HepG2 (cell line): Measurements from ENCODE around the gene SH3YL1. TPM values are rescaled to one million over a fixed set of nuclear protein-coding genes. Genes with fewer than 3 reads are reported as not detected.
A peak's percentile ranks its signal among the peaks of the same experiment; 100 is the strongest.

ENCODE experiments used
- ATAC-seq: fragments of 200-7000 bp; cut with Tn5 transposase; 3 replicates; pipeline ENCODE4 v1.9.1; 2020; ENCODE audit warnings: mild to moderate bottlenecking, moderate library complexity
- BruUV-seq: library from RNA; stranded (reverse); fragments of 400-500 nt; replicated peaks from 2 replicates; lab custom pipeline; 2021; lab: Mats Ljungman, UMichigan
- CTCF ChIA-PET: fragments of 300-600 bp; formaldehyde crosslinking; extraction: SDS; loops from one replicate; lab custom pipeline; 2021; ENCODE audit warnings: low total read pairs, inconsistent platforms, low intra/inter-chr PET ratio; lab: Yijun Ruan, JAX
- POLR2A ChIA-PET: fragments of 350-600 bp; sonication (Branson Sonifier 250); formaldehyde crosslinking; loops from one replicate; lab custom pipeline; 2020; ENCODE audit warnings: antibody characterized with exemption, inconsistent platforms; lab: Yijun Ruan, JAX
- DNase-seq: peaks from one replicate; pipeline ENCODE4 v3.0.0-alpha.2; 2015; ENCODE audit warnings: low spot score
- FAIRE-seq: peaks from 3 replicates; lab custom pipeline; 2011; peaks lifted over from hg19 to GRCh38; lab: Jason Lieb, UNC
- H2AFZ ChIP-seq: one replicate; pipeline ENCODE4 v1.6.1; 2011; ENCODE audit warnings: low read length, inconsistent platforms
- H3K27ac ChIP-seq: fragments of 300-600 bp; 3 replicates; pipeline ENCODE4 v1.8.0; 2011; ENCODE audit warnings: mixed run types, mild to moderate bottlenecking, mixed read lengths, low read length, inconsistent platforms; ENCODE audit not compliant: insufficient read depth; ENCODE audit errors: extremely low read length
- H3K27me3 ChIP-seq, 2 experiments: fragments of 200-600 bp in 1 of 2; 2 replicates in 1 of 2; 3 replicates in 1 of 2; pipeline versions ENCODE4 v1.6.0 to v1.8.0; 2011; ENCODE audit warnings: low read length in 2 of 2, mild to moderate bottlenecking in 2 of 2, moderate library complexity in 2 of 2, inconsistent platforms in 1 of 2; ENCODE audit not compliant: insufficient read depth in 2 of 2, control insufficient read depth in 1 of 2
- H3K36me3 ChIP-seq, 2 experiments: fragments of 200-600 bp in 1 of 2; replicated peaks in 1 of 2; 2 replicates in 1 of 2; 3 replicates in 1 of 2; pipeline versions ENCODE4 v1.5.1 to v1.8.0; 2011; ENCODE audit warnings: low read length in 2 of 2, inconsistent platforms in 1 of 2; ENCODE audit not compliant: insufficient read depth in 2 of 2, control insufficient read depth in 1 of 2
- H3K4me1 ChIP-seq: 2 replicates; pipeline ENCODE4 v1.5.1; 2012; ENCODE audit warnings: low read length, inconsistent platforms; ENCODE audit not compliant: insufficient read depth
- H3K4me2 ChIP-seq: 2 replicates; pipeline ENCODE4 v1.6.0; 2011; ENCODE audit warnings: low read depth, low read length, inconsistent platforms
- H3K4me3 ChIP-seq, 3 experiments: fragments of 200-600 bp in 1 of 3; sonication (generic), shearing (Covaris generic) in 1 of 3; replicated peaks in 1 of 3; 2 replicates each; pipeline ENCODE4 v1.5.1; 2011 to 2016; ENCODE audit warnings: low read length in 3 of 3, inconsistent platforms in 2 of 3, low read depth in 2 of 3, mild to moderate bottlenecking in 2 of 3, control low read depth in 1 of 3, mixed read lengths in 1 of 3; ENCODE audit not compliant: insufficient read depth in 1 of 3
- H3K79me2 ChIP-seq: one replicate; pipeline ENCODE4 v1.6.1; 2011; ENCODE audit warnings: low read length, inconsistent platforms; ENCODE audit not compliant: insufficient read depth
- H3K9ac ChIP-seq: 2 replicates; pipeline ENCODE4 v1.6.0; 2011; ENCODE audit warnings: mild to moderate bottlenecking, low read depth, low read length, inconsistent platforms; ENCODE audit not compliant: insufficient read depth
- H3K9me3 ChIP-seq: 2 replicates; pipeline ENCODE4 v1.5.1; 2012; ENCODE audit warnings: mild to moderate bottlenecking, low read length
- H4K20me1 ChIP-seq: 2 replicates; pipeline ENCODE4 v1.6.0; 2011; ENCODE audit warnings: inconsistent platforms, mild to moderate bottlenecking, low read length, moderate library complexity; ENCODE audit not compliant: insufficient read depth
- ELF4 ChIP-seq: sonication (generic); formaldehyde crosslinking; IDR thresholded peaks from 2 replicates; pipeline ENCODE4 v1.5.0; 2020; ENCODE audit warnings: missing genetic modification reagents, mild to moderate bottlenecking, moderate library complexity, borderline replicate concordance
- GATA4 ChIP-seq: sonication (generic); IDR thresholded peaks from 2 replicates; pipeline ENCODE4 v1.6.1; 2016; ENCODE audit warnings: antibody characterized with exemption, low read depth, borderline replicate concordance
- GLI4 ChIP-seq: sonication (generic); formaldehyde crosslinking; IDR thresholded peaks from 2 replicates; pipeline ENCODE4 v1.5.1; 2020; ENCODE audit warnings: missing genetic modification reagents, mild to moderate bottlenecking, moderate library complexity, borderline replicate concordance
- HMGXB4 ChIP-seq, 2 experiments: sonication (generic) in 1 of 2; formaldehyde crosslinking in 1 of 2; IDR thresholded peaks; 2 replicates each; pipeline versions ENCODE4 v1.4.0 to v1.6.1; 2018 to 2020; ENCODE audit warnings: missing genetic modification reagents in 2 of 2, borderline replicate concordance in 1 of 2, low read depth in 1 of 2, mild to moderate bottlenecking in 1 of 2, missing biosample characterization in 1 of 2
- HNRNPH1 ChIP-seq: fragments of 200-400 bp; formaldehyde crosslinking; optimal IDR thresholded peaks from 2 replicates; pipeline ENCODE3; 2017; ENCODE audit warnings: mild to moderate bottlenecking, low read depth, low read length
- JUNB ChIP-seq: sonication (generic); formaldehyde crosslinking; IDR thresholded peaks from 2 replicates; pipeline ENCODE4 v1.8.0; 2022; ENCODE audit warnings: missing genetic modification reagents, mild to moderate bottlenecking, borderline replicate concordance
- MEIS2 ChIP-seq: sonication (generic); formaldehyde crosslinking; IDR thresholded peaks from 2 replicates; pipeline ENCODE4 v1.9.0; 2021; ENCODE audit warnings: mild to moderate bottlenecking, missing genetic modification reagents
- ONECUT2 ChIP-seq: sonication (generic); formaldehyde crosslinking; IDR thresholded peaks from 2 replicates; pipeline ENCODE4 v1.4.0; 2020; ENCODE audit warnings: missing genetic modification reagents
- PCBP2 ChIP-seq: fragments of 200-400 bp; formaldehyde crosslinking; optimal IDR thresholded peaks from 2 replicates; pipeline ENCODE3; 2018; ENCODE audit warnings: low read length, low read depth; ENCODE audit not compliant: poor library complexity, severe bottlenecking
- RCOR2 ChIP-seq: IDR thresholded peaks from 2 replicates; pipeline ENCODE4 v1.6.1; 2016; ENCODE audit warnings: missing biosample characterization, missing genetic modification reagents
- SP5 ChIP-seq: IDR thresholded peaks from 2 replicates; pipeline ENCODE4 v1.6.1; 2016; ENCODE audit warnings: low read depth, borderline replicate concordance
- STAG1 ChIP-seq: sonication (generic); formaldehyde crosslinking; IDR thresholded peaks from 2 replicates; pipeline ENCODE4 v1.4.0; 2020; ENCODE audit warnings: missing genetic modification reagents
- YEATS2 ChIP-seq: sonication (generic); formaldehyde crosslinking; IDR thresholded peaks from 2 replicates; pipeline ENCODE4 v1.4.0; 2020; ENCODE audit warnings: missing genetic modification reagents, borderline replicate concordance
- ZBTB1 ChIP-seq: sonication (generic); formaldehyde crosslinking; IDR thresholded peaks from 2 replicates; pipeline ENCODE4 v1.4.0; 2020; ENCODE audit warnings: missing genetic modification reagents, borderline replicate concordance
- ZBTB33 ChIP-seq: sonication (generic); formaldehyde crosslinking; IDR thresholded peaks from 2 replicates; pipeline ENCODE4 v1.4.0; 2020; ENCODE audit warnings: missing genetic modification reagents
- ZBTB8A ChIP-seq: sonication (generic); formaldehyde crosslinking; IDR thresholded peaks from 2 replicates; pipeline ENCODE4 v1.4.0; 2020; ENCODE audit warnings: mild to moderate bottlenecking, low read depth, missing genetic modification reagents, borderline replicate concordance
- ZFP36L1 ChIP-seq: sonication (generic); formaldehyde crosslinking; IDR thresholded peaks from 2 replicates; pipeline ENCODE4 v1.8.0; 2022; ENCODE audit warnings: mild to moderate bottlenecking, missing genetic modification reagents, moderate library complexity
- ZKSCAN8 ChIP-seq: IDR thresholded peaks from 2 replicates; pipeline ENCODE4 v1.6.1; 2016; ENCODE audit warnings: borderline replicate concordance, missing genetic modification reagents, missing compliant biosample characterization
- ZMYM3 ChIP-seq: sonication (generic); formaldehyde crosslinking; IDR thresholded peaks from 2 replicates; pipeline ENCODE4 v1.5.1; 2020; ENCODE audit warnings: mild to moderate bottlenecking, missing genetic modification reagents
- ZNF335 ChIP-seq: sonication (generic); formaldehyde crosslinking; IDR thresholded peaks from 2 replicates; pipeline ENCODE4 v1.4.0; 2020; ENCODE audit warnings: missing genetic modification reagents
- ZNF484 ChIP-seq: sonication (generic); formaldehyde crosslinking; IDR thresholded peaks from 2 replicates; pipeline ENCODE4 v1.5.1; 2020; ENCODE audit warnings: mild to moderate bottlenecking, low read depth, missing genetic modification reagents, borderline replicate concordance
- ZNF75D ChIP-seq: sonication (generic); formaldehyde crosslinking; IDR thresholded peaks from 2 replicates; pipeline ENCODE4 v1.8.1; 2023; ENCODE audit warnings: missing genetic modification reagents, mild to moderate bottlenecking, borderline replicate concordance
- ZSCAN29 ChIP-seq: sonication (generic); formaldehyde crosslinking; conservative IDR thresholded peaks from 2 replicates; pipeline ENCODE4 v1.4.0; 2020; ENCODE audit warnings: mild to moderate bottlenecking, missing genetic modification reagents
- WGBS: methylation state at CpG from one replicate; pipeline ENCODE4 v1.1.6; 2017; ENCODE audit warnings: low lambda C conversion rate; 5-methylcytosine and 5-hydroxymethylcytosine counted together
- in situ Hi-C: cut with HindIII; loops from 2 replicates; pipeline ENCODE4 v1.10.0; 2017; ENCODE audit warnings: low pct_unique_long_range_greater_than_20kb; ENCODE audit not compliant: extremely low pct_ligation_motif_present
- intact Hi-C: fragments of 100-400 bp; cut with micrococcal nuclease; formaldehyde crosslinking; loops from one replicate; pipeline ENCODE4 v1.10.0; 2022; ENCODE audit not compliant: unreplicated experiment
- polyA plus RNA-seq, 8 experiments: library from polyadenylated mRNA; depleted of rRNA in 3 of 8; stranded (reverse) in 7 of 8; unstranded in 1 of 8; fragments of >200 nt; fragmentation: Illumina TruSeq in 4 of 8; extraction: Trizol in 4 of 8; gene quantifications; 2 replicates each; pipeline versions ENCODE4 v1.2.1 to v1.2.3, GENCODE V29; 2011 to 2016; ENCODE audit warnings: low read depth in 4 of 8, missing spikeins in 1 of 8, mixed read lengths in 1 of 8; ENCODE audit not compliant: insufficient read depth in 1 of 8
- total RNA-seq, 5 experiments: library from RNA; depleted of rRNA; stranded (reverse); fragments of >200 nt; fragmentation: Illumina TruSeq; extraction: Trizol; gene quantifications; 2 replicates each; pipeline ENCODE4 v1.2.3, GENCODE V29; 2016; ENCODE audit warnings: low read depth in 1 of 5

SH3YL1 gene
- total and polyA plus RNA-seq, 2 of the 13 experiments (the other 11 are each of a cell fraction or from before 2014, with no cell fraction given): 13.0 to 48.2 TPM

GRCh38 chr2:274503-274902, 10.7 kb upstream of the SH3YL1 start:
- ChIA-PET POLR2A (interaction anchor here (1.0 to 2.0 kb wide), 2 partner anchors 13 to 26 kb away, joined by 3 to 7 read pairs; no protein-coding TSS in a partner anchor), CTCF (interaction anchor here (0.8 to 1.6 kb wide), 4 partner anchors 16 to 103 kb away, joined by 3 to 6 read pairs (median 4); no protein-coding TSS in a partner anchor)
- 97% methylated on average over 3 of the region's 3 CpGs for WGBS
- Histone ChIP-seq H3K9me3 (no peaks in the 10 kb centered on the region), H3K79me2 (peaks cover 90% of the 10 kb centered on the region), H3K36me3 (peaks cover 37 to 96% of the 10 kb centered on the region in 2 experiments), H3K4me3 (no peak overlapping the region), H2AFZ (no peak overlapping the region), H3K9ac (no peak overlapping the region), H4K20me1 (peaks cover 65% of the 10 kb centered on the region), H3K27ac (no peak overlapping the region), H3K27me3 (no peaks in the 10 kb centered on the region), H3K4me1 (peaks cover 37% of the 10 kb centered on the region), H3K4me2 (no peak overlapping the region)
- DNase-seq (no peak), FAIRE-seq (no peak), ATAC-seq (peak; percentile 67)
- in situ Hi-C loops: no loop called here
- no TSS peak for BruUV-seq
- intact Hi-C loops: loop anchor here (1.0 kb wide), 1 partner anchor 28 kb away; no protein-coding TSS in a partner anchor
- no peak for TF ChIP-seq ZKSCAN8
- no peak for TF ChIP-seq SP5 (CRISPR knock-in tag)
- no peak for TF ChIP-seq HMGXB4 (CRISPR knock-in tag; IDR thresholded peaks at IDR 0.05; ENCODE audit: borderline replicate concordance in 1 of 2, low read depth in 1 of 2)
- no peak for TF ChIP-seq GLI4 (CRISPR knock-in tag)
- TF ChIP-seq ZSCAN29 (CRISPR knock-in tag): no peak
- TF ChIP-seq ZBTB1 (CRISPR knock-in tag): no peak
- no peak for TF ChIP-seq ZNF75D
- TF ChIP-seq ZMYM3 (CRISPR knock-in tag): no peak
- TF ChIP-seq ZFP36L1 (CRISPR knock-in tag): no peak
- TF ChIP-seq HNRNPH1: no peak
- no peak for TF ChIP-seq ZBTB8A (CRISPR knock-in tag)
- peak; percentile 95 for TF ChIP-seq ZBTB33 (CRISPR knock-in tag)
- no peak for TF ChIP-seq MEIS2
- no peak for TF ChIP-seq ELF4 (CRISPR knock-in tag)
- no peak for TF ChIP-seq ONECUT2 (CRISPR knock-in tag)
- no peak for TF ChIP-seq JUNB (CRISPR knock-in tag)
- no peak for TF ChIP-seq YEATS2 (CRISPR knock-in tag)
- TF ChIP-seq GATA4: no peak
- peak; percentile 64 for TF ChIP-seq STAG1
- no peak for TF ChIP-seq RCOR2 (CRISPR knock-in tag)
- TF ChIP-seq PCBP2: no peak
- no peak for TF ChIP-seq ZNF484
- no peak for TF ChIP-seq ZNF335 (CRISPR knock-in tag)
